Measurements from ENCODE around the gene SFTA2. TPM values are rescaled to one million over a fixed set of nuclear protein-coding genes. Genes with fewer than 3 reads are reported as not detected.

Gene SFTA2
- polyA plus RNA-seq, 2 of the 4 experiments (the other 2 are of a cell fraction), result not detected

- no peak for DNase-seq (ENCODE audit: low read depth in 1 of 2, low spot score in 1 of 2)
- POLR2A ChIA-PET, result no interaction called here
- 74% methylated on average over 6 of the region's 12 CpGs for WGBS (ENCODE audit: missing lambda C conversion rate)
- CTCF ChIA-PET, result interaction anchor here (0.7 to 1.7 kb wide), 11 partner anchors 9 to 211 kb away, joined by 3 to 4 read pairs (median 3); no protein-coding TSS in a partner anchor
- Histone ChIP-seq H3K4me1 (peaks cover 25% of the 10 kb centered on the region), H3K9me3 (no peaks in the 10 kb centered on the region), H3K4me2 (no peak overlapping the region), H3K27ac (peak overlapping the region in 1 of 2 experiments; percentile 35; a peak in 1 of 6 replicates), H3K4me3 (no peak overlapping the region)
- ATAC-seq, result no peak
- TF ChIP-seq CHD2 (IDR thresholded peaks at IDR 0.05; ENCODE audit: low read length, partially characterized antibody) (no peak), ATOH8 (CRISPR knock-in tag; IDR thresholded peaks at IDR 0.05; ENCODE audit: low read depth) (no peak), ESRRA (IDR thresholded peaks at IDR 0.05; ENCODE audit: borderline replicate concordance, low read length) (no peak), ZFP36 (IDR thresholded peaks at IDR 0.05; ENCODE audit: borderline replicate concordance, partially characterized antibody) (no peak), ELK1 (IDR thresholded peaks at IDR 0.05; ENCODE audit: low read depth, low read length) (no peak), TFCP2L1 (CRISPR knock-in tag; IDR thresholded peaks at IDR 0.05) (no peak), SREBF2 (IDR thresholded peaks at IDR 0.05) (no peak), USF2 (IDR thresholded peaks at IDR 0.05) (no peak)
- FAIRE-seq, result no peak
These were observed 41.1 kb downstream of the SFTA2 start for GRCh38 chr6:30890646-30891449.

GRCh38 chr6:30889921-30890645 is 41.9 kb downstream of the SFTA2 start:
- H3K4me1 ChIP-seq, result peaks cover 25% of the 10 kb centered on the region
- ATAC-seq, result no peak
- 98% methylated on average over 14 of the region's 14 CpGs for WGBS (ENCODE audit: missing lambda C conversion rate)
- peak overlapping the region in 1 of 2 experiments; percentile 35; a peak in 2 of 6 replicates for H3K27ac ChIP-seq
- no peak for TF ChIP-seq KDM5A (IDR thresholded peaks at IDR 0.05)
- TF ChIP-seq CTCF (IDR thresholded peaks at IDR 0.05), result no peak
- no peak for TF ChIP-seq GATA3 (IDR thresholded peaks at IDR 0.05; ENCODE audit: borderline replicate concordance)
- TF ChIP-seq REST (IDR thresholded peaks at IDR 0.05), result no peak
- no peak for TF ChIP-seq FOSB (CRISPR knock-in tag; IDR thresholded peaks at IDR 0.05)
- TF ChIP-seq HDAC2 (IDR thresholded peaks at IDR 0.05), result no peak
- no peak for TF ChIP-seq POLR2AphosphoS2 (conservative IDR thresholded peaks at IDR 0.05; ENCODE audit: low read length)
- no peak for TF ChIP-seq ZC3H11A (IDR thresholded peaks at IDR 0.05)
- no peak overlapping the region for H3K4me2 ChIP-seq
- DNase-seq (ENCODE audit: low read depth in 1 of 2, low spot score in 1 of 2), result no peak
- H3K4me3 ChIP-seq, result no peak overlapping the region
- POLR2A ChIA-PET, result no interaction called here
- FAIRE-seq, result no peak
- no peaks in the 10 kb centered on the region for H3K9me3 ChIP-seq
- CTCF ChIA-PET, result interaction anchor here (0.7 to 1.7 kb wide), 11 partner anchors 10 to 211 kb away, joined by 3 to 6 read pairs (median 4); no protein-coding TSS in a partner anchor

Data from A549 (cell line).